ENCODE measurements around the gene RGS17. TPM values are rescaled to one million over a fixed set of nuclear protein-coding genes. Genes with fewer than 3 reads are reported as not detected.
"Not testable (repeated sequence)": the region's sequence is repeated elsewhere in the genome, so short reads cannot be mapped to it uniquely, and the experiment has no call there.

Gene RGS17
- polyA plus RNA-seq, 4 donors, result 2.3 to 2.9 (median 2.7) TPM

DNA sequence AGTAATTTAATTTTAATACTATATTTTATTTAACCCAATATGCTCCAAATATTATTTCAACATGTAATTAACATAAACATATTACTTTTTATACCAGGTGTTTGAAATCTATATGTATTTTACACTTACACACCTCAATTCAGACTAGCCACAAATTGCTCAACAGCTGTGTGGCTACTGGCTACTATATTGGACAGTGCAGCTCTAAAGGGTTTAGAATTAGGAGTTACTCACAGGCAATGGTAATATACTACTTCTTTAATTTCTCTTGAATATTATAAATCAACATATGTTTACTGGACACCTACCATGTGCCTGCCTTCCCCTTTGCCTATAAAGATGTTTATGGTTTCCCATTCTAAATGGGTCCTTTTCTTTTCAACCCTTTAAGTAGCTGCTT, 130.8 kb downstream of the RGS17 start:
- DNase-seq (ENCODE audit: low read depth in 4 of 4, low spot score in 3 of 4), result no peak

DNA sequence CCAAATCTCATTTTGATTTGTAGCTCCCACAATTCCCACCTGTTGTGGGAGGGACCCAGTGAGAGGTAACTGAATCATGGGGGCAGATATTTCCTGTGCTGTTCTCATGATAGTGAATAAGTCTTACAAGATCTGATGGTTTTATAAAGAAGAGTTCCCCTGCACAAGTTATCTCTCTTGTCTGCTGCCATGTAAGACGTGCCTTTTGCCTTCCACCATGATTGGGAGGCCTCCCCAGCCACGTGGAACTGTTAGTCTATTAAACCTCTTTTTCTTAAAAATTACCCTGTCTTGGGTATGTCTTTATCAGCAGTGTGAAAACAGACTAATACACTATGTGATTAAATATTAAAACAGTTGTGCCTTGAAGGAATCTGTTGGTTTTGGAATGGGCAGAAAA, 131.5 kb downstream of the RGS17 start:
- not testable (repeated sequence) for DNase-seq (ENCODE audit: low read depth in 4 of 4, low spot score in 3 of 4)

DNA sequence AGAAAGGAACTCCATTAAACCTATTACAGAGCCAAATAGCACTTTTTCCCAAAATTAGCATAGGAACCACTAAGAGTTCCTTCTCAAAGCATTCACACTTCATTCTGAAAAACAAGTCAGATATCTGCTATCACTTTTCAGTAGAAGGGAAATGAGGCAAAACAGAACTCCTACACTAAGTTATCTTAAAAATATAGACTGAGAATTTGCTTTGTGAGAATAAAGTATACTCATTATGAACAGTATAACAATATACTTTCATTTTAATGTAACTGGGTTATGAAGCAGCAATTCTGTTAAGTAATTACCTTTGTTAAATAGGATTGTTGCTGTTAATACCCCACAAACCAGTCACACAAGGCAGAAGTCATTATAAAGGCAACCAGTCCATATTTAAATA, 137.2 kb downstream of the RGS17 start:
- no peak for DNase-seq (ENCODE audit: low read depth in 4 of 4, low spot score in 3 of 4)

DNA sequence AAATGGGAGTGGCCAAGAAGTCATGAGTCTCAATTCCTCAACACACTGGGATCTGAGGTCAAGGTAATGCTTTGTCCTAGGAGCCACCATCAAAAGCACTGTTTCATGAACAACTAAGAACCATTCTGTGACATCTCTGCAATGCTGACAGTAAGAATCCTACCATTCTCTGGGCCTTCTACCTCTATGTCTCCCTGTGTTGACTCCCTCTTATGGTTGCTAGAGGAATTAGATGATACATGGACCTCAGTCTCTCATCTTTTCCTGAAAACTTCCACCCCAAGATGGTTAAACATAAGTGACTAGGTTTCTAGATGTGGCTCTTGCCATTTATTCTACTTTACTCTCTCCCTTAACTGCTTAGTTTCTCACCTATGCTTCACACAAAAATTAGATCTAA, 137.7 kb downstream of the RGS17 start:
- DNase-seq (ENCODE audit: low read depth in 4 of 4, low spot score in 3 of 4), result no peak

DNA sequence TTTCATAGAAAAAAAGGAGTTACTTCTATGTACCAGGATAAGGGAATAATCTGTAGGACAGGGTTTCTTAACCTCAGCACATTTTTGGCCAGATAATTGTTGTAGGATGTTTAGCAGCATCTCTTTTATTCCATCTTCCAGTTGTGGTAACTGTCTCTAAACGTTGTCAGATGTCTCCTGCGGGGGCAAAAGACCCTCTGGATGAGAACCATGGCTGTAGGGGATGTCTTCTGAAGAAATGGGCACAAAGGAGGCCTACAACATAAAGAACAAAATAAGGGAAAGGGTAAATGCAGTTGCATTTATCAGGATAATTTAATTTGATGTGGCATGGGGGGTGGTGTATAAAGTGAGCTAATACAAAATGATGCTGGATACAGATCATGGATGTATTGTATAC, 144.1 kb downstream of the RGS17 start:
- DNase-seq (ENCODE audit: low read depth in 4 of 4, low spot score in 3 of 4), result no peak

DNA sequence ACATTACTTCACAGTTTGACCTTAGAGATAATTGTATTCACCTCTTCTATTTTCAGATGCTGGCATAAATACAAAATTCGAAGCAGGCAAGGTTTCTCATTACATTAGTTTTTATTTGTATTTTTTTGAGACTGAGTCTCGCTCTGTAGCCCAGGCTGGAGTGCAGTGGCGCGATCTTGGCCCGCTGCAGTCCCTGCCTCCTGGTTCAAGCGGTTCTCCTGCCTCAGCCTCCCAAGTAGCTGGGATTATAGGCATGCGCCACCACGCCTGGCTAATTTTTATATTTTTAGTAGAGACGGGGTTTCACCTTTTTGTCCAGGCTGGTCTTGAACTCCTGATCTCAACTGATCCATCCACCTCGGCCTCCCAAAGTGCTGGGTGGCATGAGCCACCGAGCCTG, 145.8 kb downstream of the RGS17 start:
- DNase-seq (ENCODE audit: low read depth in 4 of 4, low spot score in 3 of 4), result not testable (repeated sequence)

DNA sequence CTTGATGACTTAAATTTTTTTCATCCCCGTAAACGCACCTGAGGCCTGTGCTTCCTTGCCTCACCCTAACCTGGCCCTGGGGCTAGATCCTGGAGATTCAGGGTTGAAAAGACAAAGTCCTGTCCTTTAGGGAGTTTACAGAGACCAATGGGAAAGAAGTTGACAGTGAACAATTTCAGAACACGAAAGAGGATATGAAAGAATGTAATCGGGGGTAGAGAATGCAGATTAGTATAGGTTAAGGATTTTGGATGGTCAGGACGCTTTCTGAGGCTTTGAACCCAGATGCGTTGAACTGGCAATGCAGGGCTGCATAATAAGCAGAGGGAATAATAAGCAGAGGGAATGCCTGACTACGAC, 146.6 kb downstream of the RGS17 start:
- no peak for DNase-seq (ENCODE audit: low read depth in 4 of 4, low spot score in 3 of 4)

DNA sequence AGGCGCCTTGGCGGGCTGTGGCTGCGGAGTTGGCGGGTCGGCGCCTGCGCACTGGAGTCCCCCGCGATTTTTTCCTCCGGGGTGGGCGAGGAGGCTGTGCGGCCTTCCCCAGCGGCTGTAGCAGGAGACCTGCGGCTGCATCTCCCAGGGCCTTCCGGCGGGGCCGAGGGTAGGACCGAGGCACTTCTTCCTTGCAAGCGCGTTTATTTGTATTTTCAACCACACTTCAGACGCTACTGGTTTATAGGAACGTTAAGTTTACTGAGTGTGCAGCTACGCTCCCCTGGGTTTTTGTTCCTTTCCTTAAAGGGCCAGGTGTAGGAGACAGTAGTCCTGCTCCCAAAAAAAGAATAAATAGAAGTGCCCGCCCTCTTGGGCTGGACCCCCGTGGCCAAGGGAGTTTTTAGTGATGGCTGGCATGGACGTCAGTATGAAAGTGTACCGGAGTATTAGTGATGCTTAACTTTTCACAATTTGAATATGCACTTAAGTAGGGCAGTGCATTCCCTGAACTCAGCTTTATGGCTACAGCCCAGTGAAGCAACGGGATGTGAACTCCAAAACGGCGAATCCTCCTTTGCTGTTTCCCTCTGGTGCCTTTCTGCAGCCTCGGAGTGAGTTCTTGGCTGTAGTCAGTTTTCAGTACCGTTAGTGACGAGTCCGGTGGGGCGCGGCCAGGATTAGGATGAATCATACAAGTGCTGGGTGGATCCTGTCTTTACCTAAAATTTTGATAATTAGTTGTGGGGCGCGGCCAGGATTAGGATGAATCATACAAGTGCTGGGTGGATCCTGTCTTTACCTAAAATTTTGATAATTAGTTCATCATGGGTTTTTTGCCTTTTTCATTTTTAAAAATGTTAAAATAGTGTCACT, 147.2 kb downstream of the RGS17 start:
- DNase-seq (ENCODE audit: low read depth in 4 of 4, low spot score in 3 of 4), result peak in 2 of 4 donors; percentile 96

DNA sequence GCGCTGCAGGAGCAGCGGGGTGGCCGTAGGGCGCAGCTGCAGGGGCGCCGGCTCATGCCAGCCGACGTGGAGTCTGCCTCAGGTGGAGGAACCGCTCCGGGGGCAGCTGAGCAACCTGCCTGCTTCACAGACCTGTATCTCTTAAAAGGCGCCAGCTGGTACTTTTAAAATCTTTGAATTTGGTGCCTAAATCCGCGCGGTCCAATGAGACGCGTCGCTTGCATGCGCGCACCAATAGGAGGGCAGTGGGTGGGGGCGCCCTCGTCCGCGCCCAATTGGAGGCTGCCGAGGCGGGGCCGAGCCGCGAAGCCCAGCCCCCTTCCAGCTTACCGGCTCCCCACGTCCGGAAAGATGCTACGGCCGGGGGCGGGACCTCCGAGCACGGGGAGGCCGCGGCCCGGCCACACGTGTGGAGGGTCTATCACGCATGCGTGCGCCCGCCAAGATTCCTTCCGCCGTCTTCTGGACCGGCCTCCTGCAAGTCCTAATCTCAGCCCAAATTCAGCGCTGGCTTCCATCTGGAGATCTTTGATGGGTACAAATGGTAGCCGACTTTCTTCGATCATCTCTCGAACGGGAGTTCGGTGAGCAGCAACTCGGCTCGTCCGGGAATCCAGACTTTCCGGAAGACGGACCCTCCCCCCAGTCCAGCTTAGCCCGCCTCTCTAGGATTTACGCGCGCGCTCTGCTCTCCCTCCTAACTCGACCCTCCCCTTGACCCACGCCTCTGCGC, 148.0 kb downstream of the RGS17 start, which contains the start of gene FBXO5:
FBXO5 (minus strand) TSS at position 138 of the 733 bp plus-strand sequence; CDS start at position 56, 82 bp downstream.
- DNase-seq (ENCODE audit: low read depth in 4 of 4, low spot score in 3 of 4), result peak; percentile 93 to 95 (median 94)

DNA sequence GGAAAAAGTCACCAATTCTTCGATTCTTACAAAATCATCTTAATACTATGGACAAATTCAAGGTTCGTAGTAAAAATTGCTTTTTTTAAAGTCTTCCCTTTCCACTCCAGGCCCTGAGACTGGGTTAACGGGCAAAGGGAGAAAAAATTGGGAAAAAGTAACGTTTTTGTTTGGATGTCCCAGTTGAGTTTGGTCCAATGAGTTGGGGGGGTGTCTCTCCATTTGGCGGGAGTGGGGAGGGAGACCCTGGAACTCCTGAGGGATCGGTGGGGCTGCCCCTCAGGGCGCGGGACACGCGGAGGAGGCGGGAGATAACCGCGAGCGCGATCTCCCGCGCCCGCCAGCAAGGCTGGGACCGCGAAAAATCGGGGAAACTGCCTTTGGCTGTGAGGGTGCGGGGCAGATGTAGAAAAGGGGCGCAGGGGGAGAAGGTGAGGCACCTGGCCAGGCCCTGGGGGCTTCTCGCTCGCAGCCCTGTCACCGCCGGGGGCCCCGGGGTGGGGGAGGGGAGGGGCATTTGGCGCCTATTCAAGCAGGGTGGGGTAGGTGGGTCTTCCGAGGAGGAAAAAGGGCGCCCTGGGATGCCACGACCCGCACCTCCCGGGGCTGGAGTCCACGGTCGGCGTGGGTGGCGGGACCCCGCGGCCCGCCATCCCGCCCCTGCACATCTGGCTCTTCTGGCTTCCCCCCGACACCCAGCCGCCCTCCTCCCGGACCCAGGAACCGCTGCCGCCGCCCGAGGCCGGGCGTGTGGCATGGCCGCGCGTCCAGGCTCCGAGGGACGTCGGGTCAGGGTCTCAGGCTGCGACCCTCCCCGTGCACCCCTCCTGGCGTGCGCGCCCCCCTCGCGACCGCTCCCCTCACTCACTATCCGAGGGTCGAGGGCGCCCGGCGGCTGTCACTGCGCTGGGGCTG, 148.8 kb downstream of the RGS17 start:
- DNase-seq (ENCODE audit: low read depth in 4 of 4, low spot score in 3 of 4), result no peak

DNA sequence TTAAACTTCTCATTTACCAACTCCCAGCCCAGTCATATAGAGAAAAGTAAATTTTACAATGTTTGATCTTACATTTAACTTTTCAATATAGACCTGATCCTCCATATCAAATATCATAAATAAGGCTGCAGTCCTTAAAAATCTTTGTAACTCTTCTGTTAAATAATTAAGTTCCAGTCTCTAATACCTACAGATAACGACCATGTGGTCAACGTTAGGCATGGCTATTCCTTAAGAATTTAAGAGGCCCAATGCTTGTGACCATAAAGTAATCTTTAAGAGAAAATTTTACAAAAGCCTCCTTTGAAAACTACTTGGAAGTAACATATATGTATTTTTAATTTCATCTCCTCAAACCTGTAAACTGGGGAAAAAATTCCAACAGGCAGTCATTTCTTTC, 149.9 kb downstream of the RGS17 start:
- no peak for DNase-seq (ENCODE audit: low read depth in 4 of 4, low spot score in 3 of 4)

DNA sequence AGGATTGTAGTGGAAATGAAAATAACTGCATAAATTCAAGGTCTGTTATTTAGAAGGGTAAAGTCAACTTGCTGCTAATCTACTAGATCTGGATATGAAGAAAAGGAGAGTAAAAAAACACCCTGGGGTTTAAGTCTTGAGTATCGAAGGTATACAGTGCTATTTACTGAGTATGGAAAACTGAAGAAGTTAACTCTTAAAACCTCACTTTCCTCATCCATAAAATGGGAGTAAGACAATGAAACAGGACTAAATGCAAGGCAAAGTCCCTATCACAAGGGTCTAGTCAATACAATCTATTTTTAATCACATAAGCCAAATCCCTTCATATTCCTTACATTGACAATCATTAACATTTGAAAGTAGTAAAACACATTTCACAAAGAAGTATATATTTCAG, 150.4 kb downstream of the RGS17 start:
- no peak for DNase-seq (ENCODE audit: low read depth in 4 of 4, low spot score in 3 of 4)

DNA sequence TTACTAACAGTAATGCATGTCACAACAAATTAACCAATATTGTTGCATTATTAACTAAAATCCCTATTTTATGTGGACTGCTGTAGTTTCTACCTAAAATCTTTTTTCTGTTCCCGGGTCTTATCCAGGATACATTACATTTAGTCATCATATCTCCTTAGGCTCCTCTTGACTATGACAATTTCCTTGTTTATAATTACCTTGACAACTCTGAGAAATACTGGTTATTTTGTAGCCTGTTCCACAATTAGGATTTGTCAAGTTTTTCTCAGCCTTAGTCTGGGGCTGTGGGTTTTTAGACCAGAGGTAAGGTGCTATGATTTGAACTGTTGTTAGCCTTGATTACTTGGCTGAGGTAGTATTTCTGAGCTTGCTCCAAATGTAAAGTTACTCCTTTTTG, 152.0 kb downstream of the RGS17 start:
- DNase-seq (ENCODE audit: low read depth in 4 of 4, low spot score in 3 of 4), result no peak

DNA sequence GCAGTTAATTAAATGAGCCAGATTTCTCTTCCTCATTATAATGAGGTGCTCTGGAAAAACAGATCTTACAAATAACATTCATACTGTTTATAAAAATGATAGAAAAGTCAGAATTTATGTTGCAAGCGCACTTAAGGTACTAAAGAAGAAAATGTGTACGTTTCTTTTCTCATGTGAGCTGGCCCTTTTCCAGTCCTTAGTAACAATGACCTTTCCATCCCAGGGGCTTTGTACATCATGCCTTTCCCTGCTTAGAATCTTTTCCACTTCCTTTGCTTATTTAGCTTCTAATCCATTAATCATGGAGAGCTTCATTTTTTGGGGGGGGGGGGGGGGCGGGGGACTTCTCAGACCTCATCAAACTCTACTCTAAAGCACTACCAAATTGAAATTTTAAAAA, 153.0 kb downstream of the RGS17 start:
- DNase-seq (ENCODE audit: low read depth in 4 of 4, low spot score in 3 of 4), result no peak

DNA sequence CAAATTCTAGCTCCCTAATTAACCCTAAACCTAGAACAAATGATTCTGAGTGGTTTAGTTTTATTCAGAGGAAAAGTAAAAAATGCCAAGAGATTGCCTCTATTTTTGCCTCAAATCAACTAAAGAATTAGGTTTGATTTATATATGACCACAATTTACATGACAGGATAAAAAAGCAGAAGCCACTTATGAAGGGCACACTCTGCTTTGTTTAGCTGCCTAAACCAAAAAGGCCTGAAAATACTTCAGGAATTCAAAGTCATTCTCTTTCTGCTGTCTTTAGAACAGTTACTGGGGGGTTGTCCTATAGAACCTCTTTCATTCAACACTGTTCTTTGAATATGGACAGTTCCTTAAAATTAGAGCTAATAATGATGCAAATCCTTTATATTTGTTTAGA, 153.5 kb downstream of the RGS17 start:
- DNase-seq (ENCODE audit: low read depth in 4 of 4, low spot score in 3 of 4), result no peak

DNA sequence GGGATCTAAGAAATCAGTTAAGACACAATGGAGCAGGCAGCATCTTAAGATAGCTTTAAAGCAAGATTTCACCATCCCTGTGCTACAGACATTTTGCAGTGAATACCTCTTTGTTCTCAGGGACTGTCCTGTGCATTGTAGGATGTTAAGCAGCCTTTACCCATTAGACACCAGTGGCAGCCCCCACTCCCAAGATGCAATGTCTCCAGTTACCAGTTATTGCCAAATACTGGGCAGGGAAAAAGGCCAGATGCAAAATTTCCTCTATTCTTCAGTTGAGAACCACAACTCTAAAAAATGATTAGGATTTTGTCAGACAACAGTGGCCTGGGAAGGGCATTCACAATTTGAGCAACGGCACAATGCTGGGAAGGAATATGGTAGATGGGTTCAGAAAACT, 154.3 kb downstream of the RGS17 start:
- DNase-seq (ENCODE audit: low read depth in 4 of 4, low spot score in 3 of 4), result no peak

DNA sequence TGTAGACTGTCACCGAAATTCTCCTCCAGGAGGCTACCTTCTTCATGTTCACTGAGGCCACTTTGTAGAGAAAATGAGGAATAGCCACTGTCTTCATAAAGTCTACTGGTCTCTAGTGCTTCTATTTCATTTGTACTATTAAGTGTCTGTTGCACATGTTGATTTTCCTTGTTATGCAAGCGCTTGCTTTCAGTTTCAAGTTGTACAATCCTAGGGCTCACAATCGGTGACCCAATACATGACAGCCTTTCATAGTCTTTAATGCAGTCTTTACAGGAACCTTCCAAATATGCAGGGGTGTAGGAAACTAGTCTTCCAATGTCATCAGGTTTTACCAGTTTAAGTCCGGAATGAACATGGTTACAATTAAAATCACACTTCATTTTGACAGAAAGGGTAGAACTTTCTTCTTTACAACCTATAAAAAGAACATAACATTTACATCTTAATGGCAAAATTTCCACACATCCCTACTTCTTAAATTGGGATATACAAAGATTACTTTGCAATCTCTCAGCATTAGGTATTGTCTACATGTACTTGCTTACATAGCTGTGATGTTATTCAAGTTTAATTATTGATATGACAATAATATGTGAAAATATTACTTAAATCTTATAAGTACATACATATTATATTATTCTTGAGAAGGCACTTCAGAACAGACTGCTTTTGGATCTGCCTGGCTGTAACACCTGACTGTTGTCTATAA, 155.7 kb downstream of the RGS17 start:
- no peak for DNase-seq (ENCODE audit: low read depth in 4 of 4, low spot score in 3 of 4)

DNA sequence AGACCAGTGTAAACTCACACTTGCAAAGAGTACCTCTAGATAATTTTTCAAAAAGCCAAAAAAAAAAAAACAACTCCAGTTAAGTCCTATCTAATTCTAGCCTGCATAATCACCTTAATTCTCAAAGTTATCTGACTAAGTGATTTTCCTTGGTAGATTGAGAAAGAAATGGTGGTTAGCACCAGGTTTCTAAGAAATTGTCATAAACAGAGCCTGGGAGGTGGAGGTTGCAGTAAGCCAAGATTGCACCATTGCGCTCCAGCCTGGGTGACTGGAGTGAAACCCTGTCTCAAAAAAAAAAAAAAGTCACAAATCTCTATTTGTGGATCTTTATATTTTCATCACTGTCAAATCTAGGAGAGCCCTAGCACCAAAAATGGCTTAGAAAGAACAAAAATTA, 157.2 kb downstream of the RGS17 start:
- no peak for DNase-seq (ENCODE audit: low read depth in 4 of 4, low spot score in 3 of 4)

DNA sequence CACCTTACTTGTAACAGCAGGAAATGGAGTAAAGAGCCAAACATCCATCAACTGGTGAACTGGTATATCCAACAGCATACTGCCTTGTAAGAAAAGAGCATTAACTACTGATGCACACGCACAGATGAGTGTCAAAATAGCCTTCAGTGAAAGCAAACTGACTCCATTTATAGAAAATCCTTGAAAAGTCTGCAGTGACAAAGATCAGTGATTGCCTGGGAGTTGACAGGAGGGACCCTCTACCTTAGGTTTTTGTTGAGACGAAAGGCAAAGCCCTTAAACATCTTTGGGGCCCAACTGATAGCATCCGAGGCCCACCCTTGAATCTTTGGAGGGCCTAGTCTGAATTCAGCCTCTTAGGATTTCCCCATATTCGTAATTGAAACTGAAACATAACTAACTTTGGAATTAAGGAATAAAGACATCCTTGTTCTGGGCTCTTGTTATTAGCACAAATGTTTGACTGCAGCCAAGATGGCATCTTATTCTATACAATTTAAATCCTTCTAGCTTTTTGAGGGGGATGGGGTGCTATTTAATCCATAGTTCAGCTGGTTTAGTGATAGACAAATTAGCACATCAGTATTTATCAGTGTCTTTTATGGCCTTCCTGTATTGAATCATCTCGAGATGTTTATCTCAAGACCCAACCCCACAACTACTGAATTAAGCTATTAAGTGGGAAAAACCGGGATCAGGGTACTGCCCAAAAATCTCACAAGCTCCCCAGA, 161.2 kb downstream of the RGS17 start:
- DNase-seq (ENCODE audit: low read depth in 4 of 4, low spot score in 3 of 4), result no peak

All from right renal pelvis (tissue), 4 donors.